ENCODE measurements around the gene SEMA5A.

The SEMA5A gene, protein sequence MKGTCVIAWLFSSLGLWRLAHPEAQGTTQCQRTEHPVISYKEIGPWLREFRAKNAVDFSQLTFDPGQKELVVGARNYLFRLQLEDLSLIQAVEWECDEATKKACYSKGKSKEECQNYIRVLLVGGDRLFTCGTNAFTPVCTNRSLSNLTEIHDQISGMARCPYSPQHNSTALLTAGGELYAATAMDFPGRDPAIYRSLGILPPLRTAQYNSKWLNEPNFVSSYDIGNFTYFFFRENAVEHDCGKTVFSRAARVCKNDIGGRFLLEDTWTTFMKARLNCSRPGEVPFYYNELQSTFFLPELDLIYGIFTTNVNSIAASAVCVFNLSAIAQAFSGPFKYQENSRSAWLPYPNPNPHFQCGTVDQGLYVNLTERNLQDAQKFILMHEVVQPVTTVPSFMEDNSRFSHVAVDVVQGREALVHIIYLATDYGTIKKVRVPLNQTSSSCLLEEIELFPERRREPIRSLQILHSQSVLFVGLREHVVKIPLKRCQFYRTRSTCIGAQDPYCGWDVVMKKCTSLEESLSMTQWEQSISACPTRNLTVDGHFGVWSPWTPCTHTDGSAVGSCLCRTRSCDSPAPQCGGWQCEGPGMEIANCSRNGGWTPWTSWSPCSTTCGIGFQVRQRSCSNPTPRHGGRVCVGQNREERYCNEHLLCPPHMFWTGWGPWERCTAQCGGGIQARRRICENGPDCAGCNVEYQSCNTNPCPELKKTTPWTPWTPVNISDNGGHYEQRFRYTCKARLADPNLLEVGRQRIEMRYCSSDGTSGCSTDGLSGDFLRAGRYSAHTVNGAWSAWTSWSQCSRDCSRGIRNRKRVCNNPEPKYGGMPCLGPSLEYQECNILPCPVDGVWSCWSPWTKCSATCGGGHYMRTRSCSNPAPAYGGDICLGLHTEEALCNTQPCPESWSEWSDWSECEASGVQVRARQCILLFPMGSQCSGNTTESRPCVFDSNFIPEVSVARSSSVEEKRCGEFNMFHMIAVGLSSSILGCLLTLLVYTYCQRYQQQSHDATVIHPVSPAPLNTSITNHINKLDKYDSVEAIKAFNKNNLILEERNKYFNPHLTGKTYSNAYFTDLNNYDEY

DNA sequence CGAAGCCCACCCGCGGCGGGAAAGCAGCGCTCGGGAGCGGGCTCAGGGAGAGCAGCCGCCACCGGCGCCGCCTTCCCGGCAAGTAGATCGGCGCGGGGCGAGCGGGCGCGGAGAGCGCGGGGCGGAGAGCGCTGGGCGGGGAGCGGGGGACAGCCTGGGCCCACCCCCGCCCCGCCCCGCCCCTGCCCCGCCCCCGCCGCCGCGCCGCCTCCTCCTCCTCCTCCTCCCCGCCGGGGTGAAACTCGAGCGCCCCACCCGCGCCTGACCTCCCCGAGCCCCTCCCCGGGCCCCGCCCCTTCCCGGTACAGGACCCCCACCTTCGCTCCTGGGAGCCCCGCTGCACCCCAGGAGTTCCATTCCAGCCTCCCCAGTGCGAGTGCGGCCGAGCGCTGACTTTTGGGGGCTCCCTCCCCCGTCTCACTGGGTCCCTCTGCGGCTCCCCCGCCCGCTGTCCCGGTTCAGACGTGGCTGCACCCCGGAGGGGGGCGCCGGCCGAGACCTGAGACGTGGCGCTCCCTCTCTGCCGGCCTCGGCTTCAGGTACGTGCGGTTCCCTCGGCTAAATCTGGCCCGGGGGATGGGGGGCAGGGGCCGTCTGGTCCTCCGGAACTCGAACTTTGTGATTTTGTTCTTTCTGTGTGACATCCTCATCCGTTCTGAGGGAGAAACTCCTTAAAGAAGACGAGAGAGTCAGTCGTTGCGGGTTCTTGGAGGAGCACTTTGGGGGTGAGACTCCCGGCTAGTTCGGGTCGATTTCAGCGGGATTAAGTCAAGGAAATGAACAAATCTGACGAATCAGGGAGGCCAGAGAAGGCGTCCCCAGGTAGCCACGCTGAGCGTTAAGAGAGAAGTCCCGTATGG is at the start of gene SEMA5A:
SEMA5A (minus strand) TSS at position 84 of the 860 bp plus-strand sequence. CDS start 166,129 bp downstream, outside the sequence.
- Histone ChIP-seq H3K4me3 (ENCODE audit: low read depth, low read length) (peak within 1 kb of the TSS; percentile 96), H3K36me3 (ENCODE audit: control insufficient read depth, insufficient read depth, low read length) (peaks cover 26% of the 10 kb centered on the region), H3K4me1 (ENCODE audit: control insufficient read depth, insufficient read depth, low read length) (peaks cover 14% of the 10 kb centered on the region), H3K9me3 (ENCODE audit: control insufficient read depth, insufficient read depth, low read length) (no peaks in the 10 kb centered on the region), H3K9ac (ENCODE audit: low read depth, low read length) (peak within 1 kb of the TSS; percentile 86), H3K27me3 (ENCODE audit: control insufficient read depth, insufficient read depth, low read length) (peaks cover 6% of the 10 kb centered on the region; the same call in 1 of the 2 replicates), H3K27ac (ENCODE audit: low read depth, low read length) (no peak within 1 kb of the TSS)

DNA sequence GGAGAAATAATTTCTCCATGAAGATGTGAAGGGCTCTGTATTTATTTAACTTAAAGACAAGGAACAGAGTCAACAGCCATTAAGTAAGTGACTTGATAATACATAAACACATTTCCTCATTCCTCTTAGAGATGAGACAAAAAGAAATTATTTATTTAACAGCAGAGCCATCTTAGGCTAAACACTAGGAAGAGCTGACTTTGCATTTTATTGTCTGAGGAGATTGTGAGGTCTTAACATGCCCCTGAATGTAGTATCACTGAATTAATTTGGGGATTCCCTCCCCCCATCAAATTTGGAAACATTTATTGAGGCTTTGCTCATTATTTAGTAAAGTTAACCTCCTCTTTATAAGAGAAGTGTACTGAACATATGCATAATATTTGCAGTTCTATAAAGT is 49.0 kb upstream of the SEMA5A start:
- no peaks in the 10 kb centered on the region for H3K9me3 ChIP-seq (ENCODE audit: control insufficient read depth, insufficient read depth, low read length)
- no peak overlapping the region for H3K9ac ChIP-seq (ENCODE audit: low read depth, low read length)
- H3K4me3 ChIP-seq (ENCODE audit: low read depth, low read length): no peak overlapping the region
- no peaks in the 10 kb centered on the region for H3K27me3 ChIP-seq (ENCODE audit: control insufficient read depth, insufficient read depth, low read length)
- peaks cover 10% of the 10 kb centered on the region for H3K4me1 ChIP-seq (ENCODE audit: control insufficient read depth, insufficient read depth, low read length)
- no peaks in the 10 kb centered on the region for H3K36me3 ChIP-seq (ENCODE audit: control insufficient read depth, insufficient read depth, low read length)
- H3K27ac ChIP-seq (ENCODE audit: low read depth, low read length): no peak overlapping the region

DNA sequence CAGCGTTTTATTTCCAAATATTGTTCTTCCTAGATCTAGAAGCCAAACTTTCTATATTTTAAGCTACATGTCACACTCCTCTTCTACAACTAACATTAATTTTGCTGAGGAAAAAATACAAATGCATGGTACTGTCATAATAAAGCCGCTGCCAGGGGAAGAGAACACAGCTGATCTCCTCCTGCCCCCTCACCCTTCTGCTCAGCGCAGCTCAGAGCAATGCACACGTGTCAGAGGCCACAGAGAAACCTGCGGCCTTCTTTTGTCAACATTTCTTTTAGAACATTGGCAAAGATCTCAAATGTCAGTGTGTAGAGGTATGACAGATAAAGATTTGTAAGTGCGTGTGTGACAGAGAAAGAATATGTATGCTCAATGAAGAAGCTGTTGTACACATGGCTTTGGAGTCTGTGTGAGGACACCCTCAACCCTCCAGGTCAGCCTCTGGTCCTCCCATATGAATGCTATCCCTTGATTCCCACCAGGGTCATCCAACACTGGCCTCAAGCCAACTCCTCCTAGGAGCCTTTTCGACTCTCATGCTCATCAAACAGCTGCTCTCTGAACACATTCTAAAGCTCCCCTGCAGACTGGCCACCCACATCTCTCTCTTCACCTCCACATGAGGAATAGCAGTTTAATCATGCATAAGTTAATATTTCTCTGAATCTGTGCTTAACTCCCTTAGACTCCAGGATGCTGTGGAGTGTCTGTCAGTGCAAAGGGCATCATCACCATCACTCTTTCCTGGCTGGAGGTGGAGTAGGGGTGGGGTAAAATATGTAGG is 43.4 kb upstream of the SEMA5A start:
- no peak overlapping the region for H3K4me3 ChIP-seq (ENCODE audit: low read depth, low read length)
- no peaks in the 10 kb centered on the region for H3K4me1 ChIP-seq (ENCODE audit: control insufficient read depth, insufficient read depth, low read length)
- no peaks in the 10 kb centered on the region for H3K27me3 ChIP-seq (ENCODE audit: control insufficient read depth, insufficient read depth, low read length)
- H3K9me3 ChIP-seq (ENCODE audit: control insufficient read depth, insufficient read depth, low read length): no peaks in the 10 kb centered on the region
- no peak overlapping the region for H3K9ac ChIP-seq (ENCODE audit: low read depth, low read length)
- no peaks in the 10 kb centered on the region for H3K36me3 ChIP-seq (ENCODE audit: control insufficient read depth, insufficient read depth, low read length)
- H3K27ac ChIP-seq (ENCODE audit: low read depth, low read length): no peak overlapping the region

DNA sequence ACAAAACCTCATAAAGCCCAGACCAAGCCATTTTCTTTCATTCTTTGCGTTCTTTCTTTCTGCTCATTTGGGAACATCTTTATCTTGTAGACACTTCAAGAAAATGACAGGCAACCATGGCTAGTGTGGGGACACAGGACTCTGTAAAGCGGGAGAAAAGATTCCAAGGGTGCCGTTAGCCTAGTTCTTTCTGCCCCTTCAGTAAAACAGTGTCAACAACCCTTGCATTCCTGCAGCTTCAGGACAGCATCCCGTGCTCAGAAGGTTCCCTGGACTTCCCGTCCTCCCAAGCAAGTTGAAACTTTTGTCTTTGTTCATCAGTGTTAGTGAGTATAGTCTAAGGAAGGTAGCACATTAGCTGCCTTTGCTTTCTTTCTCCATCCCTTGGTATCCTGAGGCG is 42.4 kb upstream of the SEMA5A start:
- Histone ChIP-seq H3K27ac (ENCODE audit: low read depth, low read length) (no peak overlapping the region), H3K4me3 (ENCODE audit: low read depth, low read length) (no peak overlapping the region), H3K4me1 (ENCODE audit: control insufficient read depth, insufficient read depth, low read length) (no peaks in the 10 kb centered on the region), H3K9me3 (ENCODE audit: control insufficient read depth, insufficient read depth, low read length) (no peaks in the 10 kb centered on the region), H3K9ac (ENCODE audit: low read depth, low read length) (no peak overlapping the region), H3K27me3 (ENCODE audit: control insufficient read depth, insufficient read depth, low read length) (no peaks in the 10 kb centered on the region), H3K36me3 (ENCODE audit: control insufficient read depth, insufficient read depth, low read length) (no peaks in the 10 kb centered on the region)

- Histone ChIP-seq H3K4me3 (ENCODE audit: low read depth, low read length) (no peak overlapping the region), H3K27me3 (ENCODE audit: control insufficient read depth, insufficient read depth, low read length) (no peaks in the 10 kb centered on the region), H3K4me1 (ENCODE audit: control insufficient read depth, insufficient read depth, low read length) (no peaks in the 10 kb centered on the region), H3K36me3 (ENCODE audit: control insufficient read depth, insufficient read depth, low read length) (no peaks in the 10 kb centered on the region), H3K27ac (ENCODE audit: low read depth, low read length) (no peak overlapping the region), H3K9ac (ENCODE audit: low read depth, low read length) (no peak overlapping the region), H3K9me3 (ENCODE audit: control insufficient read depth, insufficient read depth, low read length) (no peaks in the 10 kb centered on the region)
These were observed 41.3 kb upstream of the SEMA5A start for GRCh38 chr5:9587135-9587534.

DNA sequence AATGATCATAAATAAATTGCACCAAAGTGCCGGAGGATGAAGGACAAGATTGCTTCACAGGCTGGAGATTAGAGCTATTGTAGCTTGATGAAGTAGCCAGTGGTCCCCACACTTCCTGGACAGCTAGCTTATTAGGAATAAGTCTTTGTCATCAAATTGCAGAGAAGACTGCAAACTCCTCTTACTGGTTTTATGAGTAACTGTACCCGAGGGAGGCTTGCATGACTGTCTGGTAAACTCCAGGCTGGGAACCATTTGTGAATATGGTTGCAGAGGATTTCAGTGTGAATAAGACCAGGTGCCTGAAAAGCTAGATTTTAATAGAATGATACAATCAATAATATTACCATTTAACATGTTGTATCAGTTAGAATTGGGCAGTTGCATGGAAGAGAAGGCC is 36.5 kb upstream of the SEMA5A start:
- H3K9me3 ChIP-seq (ENCODE audit: control insufficient read depth, insufficient read depth, low read length): no peaks in the 10 kb centered on the region
- no peaks in the 10 kb centered on the region for H3K36me3 ChIP-seq (ENCODE audit: control insufficient read depth, insufficient read depth, low read length)
- H3K4me3 ChIP-seq (ENCODE audit: low read depth, low read length): no peak overlapping the region
- no peak overlapping the region for H3K9ac ChIP-seq (ENCODE audit: low read depth, low read length)
- H3K27me3 ChIP-seq (ENCODE audit: control insufficient read depth, insufficient read depth, low read length): no peaks in the 10 kb centered on the region
- no peaks in the 10 kb centered on the region for H3K4me1 ChIP-seq (ENCODE audit: control insufficient read depth, insufficient read depth, low read length)
- H3K27ac ChIP-seq (ENCODE audit: low read depth, low read length): no peak overlapping the region

DNA sequence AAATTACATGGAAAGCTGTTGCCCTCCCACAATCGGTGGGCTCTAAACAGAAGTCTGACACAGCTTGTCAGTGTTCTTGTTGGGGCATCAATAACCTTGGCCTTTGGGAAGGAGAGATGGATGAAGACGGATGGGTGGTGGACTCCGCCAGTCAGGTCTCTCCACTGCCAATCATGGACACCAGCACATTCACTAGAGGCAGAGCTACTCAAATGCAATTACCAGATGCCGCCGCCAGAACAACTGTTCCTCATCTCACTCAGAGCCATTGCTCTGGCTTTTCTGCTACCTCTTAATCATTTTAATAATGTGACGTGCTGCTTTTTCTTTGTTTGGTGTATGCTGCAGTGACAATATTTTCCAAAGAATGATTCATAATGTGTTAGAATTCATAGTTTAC is 27.9 kb upstream of the SEMA5A start:
- Histone ChIP-seq H3K4me1 (ENCODE audit: control insufficient read depth, insufficient read depth, low read length) (no peaks in the 10 kb centered on the region), H3K36me3 (ENCODE audit: control insufficient read depth, insufficient read depth, low read length) (no peaks in the 10 kb centered on the region), H3K4me3 (ENCODE audit: low read depth, low read length) (no peak overlapping the region)

DNA sequence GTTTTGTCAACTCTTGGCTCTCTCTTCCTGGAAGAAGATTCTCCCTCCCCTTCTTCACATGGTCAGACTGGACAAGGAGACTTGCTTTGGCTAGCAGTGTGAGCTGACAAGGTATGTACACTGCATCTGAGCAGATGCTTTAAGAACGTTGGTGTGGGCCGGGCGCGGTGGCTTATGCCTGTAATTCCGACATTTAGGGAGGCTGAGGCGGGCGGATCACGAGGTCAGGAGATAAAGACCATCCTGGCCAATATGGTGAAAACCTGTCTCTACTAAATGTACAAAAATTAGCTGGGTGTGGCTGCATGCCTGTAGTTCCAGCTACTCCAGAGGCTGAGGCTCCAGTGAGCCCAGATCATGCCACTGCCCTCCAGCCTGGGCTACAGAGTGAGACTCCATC is 26.4 kb upstream of the SEMA5A start:
- no peak overlapping the region for H3K27ac ChIP-seq (ENCODE audit: low read depth, low read length)
- H3K4me1 ChIP-seq (ENCODE audit: control insufficient read depth, insufficient read depth, low read length): no peaks in the 10 kb centered on the region
- H3K27me3 ChIP-seq (ENCODE audit: control insufficient read depth, insufficient read depth, low read length): no peaks in the 10 kb centered on the region
- no peak overlapping the region for H3K4me3 ChIP-seq (ENCODE audit: low read depth, low read length)
- H3K36me3 ChIP-seq (ENCODE audit: control insufficient read depth, insufficient read depth, low read length): no peaks in the 10 kb centered on the region
- no peak overlapping the region for H3K9ac ChIP-seq (ENCODE audit: low read depth, low read length)
- no peaks in the 10 kb centered on the region for H3K9me3 ChIP-seq (ENCODE audit: control insufficient read depth, insufficient read depth, low read length)

More for the DNA sequence above, 27.9 kb upstream of the SEMA5A start:
- H3K9me3 ChIP-seq (ENCODE audit: control insufficient read depth, insufficient read depth, low read length): no peaks in the 10 kb centered on the region
- H3K27me3 ChIP-seq (ENCODE audit: control insufficient read depth, insufficient read depth, low read length): no peaks in the 10 kb centered on the region
- no peak overlapping the region for H3K9ac ChIP-seq (ENCODE audit: low read depth, low read length)
- no peak overlapping the region for H3K27ac ChIP-seq (ENCODE audit: low read depth, low read length)

DNA sequence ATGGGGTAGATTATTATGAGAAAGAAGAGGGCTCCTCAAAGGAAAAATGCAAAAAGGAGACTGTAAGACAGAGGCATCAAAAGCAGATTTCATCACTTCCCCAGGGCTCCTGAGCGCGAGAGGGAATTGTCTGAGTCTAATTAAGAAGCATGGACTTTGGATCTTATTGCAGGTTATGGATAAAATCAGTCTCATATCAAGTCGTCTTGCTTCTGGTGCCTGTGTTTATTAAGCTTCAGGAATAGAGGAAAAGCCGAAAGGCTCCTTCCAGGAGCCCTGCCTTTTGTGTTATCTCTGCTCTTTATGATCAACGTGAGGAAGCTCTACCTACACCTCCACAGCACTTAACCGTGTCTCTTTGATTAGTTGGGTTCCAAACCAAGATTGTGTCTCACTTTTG is 25.0 kb upstream of the SEMA5A start:
- H3K4me1 ChIP-seq (ENCODE audit: control insufficient read depth, insufficient read depth, low read length): no peaks in the 10 kb centered on the region
- H3K27me3 ChIP-seq (ENCODE audit: control insufficient read depth, insufficient read depth, low read length): no peaks in the 10 kb centered on the region
- no peak overlapping the region for H3K4me3 ChIP-seq (ENCODE audit: low read depth, low read length)
- H3K27ac ChIP-seq (ENCODE audit: low read depth, low read length): no peak overlapping the region
- no peaks in the 10 kb centered on the region for H3K36me3 ChIP-seq (ENCODE audit: control insufficient read depth, insufficient read depth, low read length)
- no peak overlapping the region for H3K9ac ChIP-seq (ENCODE audit: low read depth, low read length)
- H3K9me3 ChIP-seq (ENCODE audit: control insufficient read depth, insufficient read depth, low read length): no peaks in the 10 kb centered on the region

GRCh38 chr5:9567039-9567438 is 21.2 kb upstream of the SEMA5A start:
- Histone ChIP-seq H3K4me3 (ENCODE audit: low read depth, low read length) (no peak overlapping the region), H3K9me3 (ENCODE audit: control insufficient read depth, insufficient read depth, low read length) (no peaks in the 10 kb centered on the region), H3K4me1 (ENCODE audit: control insufficient read depth, insufficient read depth, low read length) (no peaks in the 10 kb centered on the region), H3K36me3 (ENCODE audit: control insufficient read depth, insufficient read depth, low read length) (no peaks in the 10 kb centered on the region), H3K27ac (ENCODE audit: low read depth, low read length) (no peak overlapping the region), H3K27me3 (ENCODE audit: control insufficient read depth, insufficient read depth, low read length) (no peaks in the 10 kb centered on the region), H3K9ac (ENCODE audit: low read depth, low read length) (no peak overlapping the region)
